Retinal pigment epithelial cell (primary cell): ENCODE measurements around the gene CEP41.
A peak's percentile ranks its signal among the peaks of the same experiment; 100 is the strongest.

Experiments
- DNase-seq: peaks from one replicate; pipeline ENCODE4 v3.0.0-alpha.2; 2010; ENCODE audit warnings: low read depth
- H3K4me3 ChIP-seq: 2 replicates; pipeline ENCODE4 v1.5.1; 2011; ENCODE audit warnings: mild to moderate bottlenecking, low read length, control low read depth, moderate library complexity
- TF ChIP-seq, protein P1 (sequence below): conservative IDR thresholded peaks from 2 replicates; pipeline ENCODE4 v1.5.1; 2011; ENCODE audit warnings: low read depth, low read length, control low read depth, inconsistent platforms

CEP41 gene

DNA sequence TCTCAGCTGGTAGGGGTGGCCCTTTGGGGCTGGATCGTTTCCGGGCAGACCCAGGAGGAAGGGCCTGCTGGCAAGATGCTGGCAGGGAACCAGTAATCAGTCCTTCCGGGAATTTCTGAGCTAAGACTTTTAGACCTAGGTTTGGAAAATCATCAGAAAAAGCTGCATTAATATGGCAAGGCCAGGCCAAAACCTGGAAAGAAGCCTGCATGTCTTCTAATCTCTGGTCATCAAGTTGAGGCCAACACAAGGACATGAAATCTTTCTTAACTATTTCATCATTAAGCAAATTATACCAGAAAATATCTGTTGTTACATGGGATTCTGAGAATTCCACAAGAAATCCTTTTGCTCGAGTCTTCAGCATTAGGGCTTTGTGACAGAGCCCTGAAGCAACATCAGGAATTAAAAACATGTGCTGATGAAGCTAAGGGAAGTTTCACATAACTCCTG lies 40.7 kb downstream of the CEP41 start:
- TF ChIP-seq, protein P1, sequence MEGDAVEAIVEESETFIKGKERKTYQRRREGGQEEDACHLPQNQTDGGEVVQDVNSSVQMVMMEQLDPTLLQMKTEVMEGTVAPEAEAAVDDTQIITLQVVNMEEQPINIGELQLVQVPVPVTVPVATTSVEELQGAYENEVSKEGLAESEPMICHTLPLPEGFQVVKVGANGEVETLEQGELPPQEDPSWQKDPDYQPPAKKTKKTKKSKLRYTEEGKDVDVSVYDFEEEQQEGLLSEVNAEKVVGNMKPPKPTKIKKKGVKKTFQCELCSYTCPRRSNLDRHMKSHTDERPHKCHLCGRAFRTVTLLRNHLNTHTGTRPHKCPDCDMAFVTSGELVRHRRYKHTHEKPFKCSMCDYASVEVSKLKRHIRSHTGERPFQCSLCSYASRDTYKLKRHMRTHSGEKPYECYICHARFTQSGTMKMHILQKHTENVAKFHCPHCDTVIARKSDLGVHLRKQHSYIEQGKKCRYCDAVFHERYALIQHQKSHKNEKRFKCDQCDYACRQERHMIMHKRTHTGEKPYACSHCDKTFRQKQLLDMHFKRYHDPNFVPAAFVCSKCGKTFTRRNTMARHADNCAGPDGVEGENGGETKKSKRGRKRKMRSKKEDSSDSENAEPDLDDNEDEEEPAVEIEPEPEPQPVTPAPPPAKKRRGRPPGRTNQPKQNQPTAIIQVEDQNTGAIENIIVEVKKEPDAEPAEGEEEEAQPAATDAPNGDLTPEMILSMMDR: no peak
- no peak overlapping the region for H3K4me3 ChIP-seq
- DNase-seq: peak; percentile 50

DNA sequence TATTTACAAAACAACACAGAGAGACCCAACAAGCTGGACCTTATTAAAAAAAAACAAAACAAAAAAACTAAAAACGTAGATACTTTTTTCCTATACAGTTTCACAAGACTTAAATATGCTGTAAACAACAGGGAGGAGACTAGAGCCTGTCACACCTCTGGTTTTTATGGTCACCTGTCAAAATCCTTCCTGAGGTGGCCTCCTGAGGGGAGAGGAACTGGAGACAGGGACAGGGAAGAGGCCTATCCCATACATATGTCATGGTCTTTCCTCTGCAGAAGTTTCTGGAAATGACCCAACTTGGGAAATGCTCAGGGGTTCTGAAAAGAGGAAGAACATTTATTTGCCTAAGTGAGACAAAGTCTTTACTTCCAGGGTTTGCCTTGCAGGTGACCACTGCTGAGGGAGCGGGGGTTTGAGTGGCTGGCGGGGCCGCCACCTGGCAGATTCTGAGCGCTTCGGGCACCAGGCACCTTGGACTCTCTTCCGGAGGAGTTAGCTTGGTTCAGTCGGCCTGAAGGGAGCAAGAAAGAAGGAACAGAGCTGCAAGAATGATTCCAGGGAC lies 42.2 kb downstream of the CEP41 start:
- H3K4me3 ChIP-seq: no peak overlapping the region
- TF ChIP-seq, protein P1: no peak

DNA sequence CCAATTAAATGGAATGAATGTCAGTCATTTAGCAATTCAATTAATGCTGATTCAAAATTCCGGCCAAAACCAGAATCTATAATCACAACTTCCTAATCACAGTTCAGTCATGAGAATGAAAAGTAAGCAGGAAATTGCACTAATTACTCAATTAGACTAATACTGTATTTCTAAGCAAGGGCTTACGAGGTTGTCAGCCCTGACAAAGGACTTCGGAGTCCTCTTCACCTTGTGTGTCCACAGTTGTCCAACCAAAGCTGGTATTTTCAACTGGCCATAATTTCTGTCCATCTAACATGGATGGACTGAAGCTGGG lies 43.1 kb downstream of the CEP41 start:
- H3K4me3 ChIP-seq: no peak overlapping the region
- TF ChIP-seq, protein P1: no peak
- no peak for DNase-seq

More for the DNA sequence above, 42.2 kb downstream of the CEP41 start:
- DNase-seq: no peak

DNA sequence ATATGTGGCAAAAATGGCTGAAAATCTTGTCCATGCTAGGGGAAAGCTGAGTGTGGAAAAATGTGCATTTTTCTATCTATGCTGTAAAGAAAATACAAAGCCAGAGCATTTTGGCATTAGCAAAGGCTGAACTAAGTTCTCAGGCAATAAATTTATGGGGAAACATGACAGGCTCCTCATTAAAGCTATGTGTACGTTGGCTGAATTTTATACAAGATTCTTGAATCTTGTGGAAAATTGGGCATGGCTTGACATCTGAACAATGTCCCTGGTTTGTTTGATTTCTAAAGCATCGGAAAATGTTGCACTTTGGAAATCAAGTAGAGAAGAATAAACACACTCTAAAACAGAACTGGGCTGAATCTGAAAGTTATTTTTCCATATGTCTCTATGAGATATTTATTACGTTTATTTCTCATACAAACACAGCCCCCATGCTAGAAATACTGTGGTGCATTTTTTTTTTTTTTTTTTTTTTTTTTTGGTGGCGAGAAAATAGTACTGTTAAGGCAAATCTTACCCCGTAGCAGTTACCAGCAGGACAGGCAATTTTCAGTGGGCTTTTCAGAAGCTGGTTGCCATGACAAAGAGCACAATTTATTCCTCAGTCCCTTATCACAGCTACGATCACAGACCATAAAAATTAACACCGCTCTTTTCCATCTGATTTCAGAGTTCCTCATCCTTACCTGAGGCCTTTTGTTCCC lies 43.6 kb downstream of the CEP41 start:
- H3K4me3 ChIP-seq: no peak overlapping the region
- no peak for DNase-seq
- TF ChIP-seq, protein P1: no peak

DNA sequence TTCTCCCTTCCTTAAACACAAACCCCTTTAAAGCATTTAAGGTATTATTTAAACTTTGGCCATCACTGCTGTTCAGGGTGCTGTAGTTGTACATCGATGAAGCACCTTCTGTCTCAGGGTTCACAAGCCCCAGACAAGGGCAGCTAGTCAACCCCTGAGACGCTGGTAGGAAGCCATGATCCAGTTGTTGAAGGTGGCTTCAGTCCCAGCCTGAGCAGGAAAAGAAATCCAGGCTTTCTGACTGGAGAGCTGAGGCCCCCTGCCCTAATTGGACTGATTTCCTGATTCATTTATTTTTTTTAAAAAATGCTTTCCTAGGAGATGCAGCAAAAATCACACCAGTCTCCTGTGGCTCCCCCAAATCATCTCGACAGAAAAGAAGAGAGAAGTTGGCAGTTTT lies 44.7 kb downstream of the CEP41 start:
- no peak for DNase-seq
- TF ChIP-seq, protein P1: no peak
- no peak overlapping the region for H3K4me3 ChIP-seq

DNA sequence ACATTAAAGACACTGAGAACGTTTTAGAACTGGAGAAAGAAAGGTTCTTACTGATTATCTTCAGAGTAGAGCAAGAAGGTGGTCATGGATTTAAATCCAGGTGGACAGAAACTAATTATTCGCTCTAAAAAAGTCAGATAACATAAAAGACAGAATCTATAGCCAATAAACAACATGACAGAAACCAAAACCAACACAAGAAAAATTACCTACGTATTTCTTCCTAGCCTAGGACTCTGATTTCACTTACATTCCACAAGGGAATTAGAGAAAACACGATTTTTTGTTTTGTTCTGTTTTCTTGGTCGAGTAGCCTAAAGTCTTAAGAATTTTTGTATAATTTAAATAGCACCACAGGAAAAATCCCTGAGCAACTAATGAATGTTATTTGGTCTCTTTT lies 45.4 kb downstream of the CEP41 start:
- no peak for DNase-seq
- no peak overlapping the region for H3K4me3 ChIP-seq
- TF ChIP-seq, protein P1: no peak
